ENCODE results near the gene PPP3R1. TPM values are rescaled to one million over a fixed set of nuclear protein-coding genes. Genes with fewer than 3 reads are reported as not detected.

Gene PPP3R1
- total RNA-seq, 4 donors from 2014 or later: 25.8 to 32.7 (median 28.2) TPM

DNA sequence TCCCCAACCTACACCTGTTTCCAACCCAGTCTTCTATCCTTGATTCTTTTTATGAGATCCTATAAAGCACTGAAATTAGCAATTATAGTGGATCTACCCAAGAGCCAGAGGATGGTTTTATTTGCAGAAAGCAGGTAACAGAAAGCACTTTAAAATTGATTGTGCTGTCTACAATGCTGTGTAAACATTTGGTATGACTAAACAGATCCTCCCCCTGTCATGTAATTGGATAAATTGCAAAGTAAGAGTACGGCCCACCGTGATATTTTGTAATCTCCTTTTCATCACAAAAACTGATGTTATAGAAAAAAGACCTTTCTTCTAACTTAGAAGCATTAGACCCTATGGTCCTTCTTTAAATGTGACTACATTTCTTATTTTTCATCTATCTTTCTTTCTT is 11.3 kb upstream of the PPP3R1 start:
- DNase-seq: no peak
- no peak overlapping the region for H3K4me3 ChIP-seq
- H3K9me3 ChIP-seq: no peaks in the 10 kb centered on the region
- H3K4me1 ChIP-seq: no peaks in the 10 kb centered on the region
- 61% methylated on average over 2 of the region's 2 CpGs for WGBS, 2 donors
- no peaks in the 10 kb centered on the region for H3K27me3 ChIP-seq
- H3K36me3 ChIP-seq: no peaks in the 10 kb centered on the region
- intact Hi-C loops (cut with DNase I): no loop called here
- H3K27ac ChIP-seq: no peak overlapping the region
- TF ChIP-seq CTCF (IDR thresholded peaks at IDR 0.05) (no peak), POLR2A (IDR thresholded peaks at IDR 0.05) (no peak)

DNA sequence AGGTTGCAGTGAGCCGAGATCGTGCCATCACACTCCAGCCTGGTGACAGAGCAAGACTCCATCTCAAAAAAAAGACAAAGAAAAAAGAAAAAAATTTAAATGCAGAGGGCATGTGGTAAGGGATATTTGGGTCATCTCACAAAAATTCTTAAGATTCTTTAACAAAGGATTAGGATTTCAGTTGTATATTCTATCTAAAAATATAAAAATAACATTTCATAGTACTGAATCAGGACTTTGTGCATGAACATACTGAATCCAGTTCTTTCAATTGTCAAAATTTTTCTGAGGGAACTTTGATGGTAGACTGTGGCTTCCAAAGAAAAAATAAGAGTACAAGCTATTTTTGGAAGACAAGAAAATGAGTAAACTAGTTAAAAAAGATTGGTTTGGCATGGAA is 6.5 kb upstream of the PPP3R1 start:
- Histone ChIP-seq H3K4me3 (no peak overlapping the region), H3K9me3 (no peaks in the 10 kb centered on the region), H3K36me3 (no peaks in the 10 kb centered on the region), H3K4me1 (peaks cover 0 to 18% (median 5%) of the 10 kb centered on the region in 3 donors), H3K27ac (no peak overlapping the region), H3K27me3 (no peaks in the 10 kb centered on the region)
- intact Hi-C loops (cut with DNase I): no loop called here
- DNase-seq: no peak
- TF ChIP-seq POLR2A (IDR thresholded peaks at IDR 0.05) (no peak), CTCF (IDR thresholded peaks at IDR 0.05) (no peak)
- WGBS, 2 donors: 94 to 100% methylated on average over 2 of the region's 2 CpGs

DNA sequence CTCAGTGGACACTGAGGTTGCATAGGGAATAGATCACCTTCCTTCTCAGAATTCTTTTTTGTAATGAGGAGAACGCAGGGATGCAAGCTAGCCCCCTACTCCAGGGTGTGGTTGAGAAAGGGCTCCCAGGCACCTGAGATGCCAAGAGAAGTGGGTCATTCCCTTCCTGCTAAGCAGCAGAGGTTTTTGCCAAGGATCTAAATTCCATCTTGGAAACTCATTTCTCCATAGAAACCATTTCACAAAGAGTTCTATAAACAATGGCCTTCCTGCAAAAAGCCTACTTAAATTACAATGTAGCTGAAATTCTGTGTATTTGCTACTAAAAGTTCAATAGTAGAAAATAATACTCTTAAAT is 3.7 kb upstream of the PPP3R1 start:
- DNase-seq: no peak
- TF ChIP-seq CTCF (IDR thresholded peaks at IDR 0.05) (no peak), POLR2A (IDR thresholded peaks at IDR 0.05) (no peak)
- Histone ChIP-seq H3K4me3 (no peak overlapping the region), H3K9me3 (no peaks in the 10 kb centered on the region), H3K27ac (no peak overlapping the region), H3K27me3 (no peaks in the 10 kb centered on the region), H3K36me3 (no peaks in the 10 kb centered on the region), H3K4me1 (peaks cover 0 to 23% (median 9%) of the 10 kb centered on the region in 3 donors)
- intact Hi-C loops (cut with DNase I): no loop called here
- 77 to 80% methylated on average over 1 of the region's 1 CpG for WGBS, 2 donors

- H3K36me3 ChIP-seq: no peaks in the 10 kb centered on the region
- WGBS, 2 donors: 0 to 2% methylated on average over 15 of the region's 15 CpGs
- TF ChIP-seq CTCF (IDR thresholded peaks at IDR 0.05): no peak
- TF ChIP-seq POLR2A (IDR thresholded peaks at IDR 0.05): no peak
- peak overlapping the region; percentile 98 to 100 (median 100) for H3K27ac ChIP-seq
- no peaks in the 10 kb centered on the region for H3K9me3 ChIP-seq
- intact Hi-C loops (cut with DNase I): no loop called here
- H3K27me3 ChIP-seq: no peaks in the 10 kb centered on the region
- H3K4me1 ChIP-seq: peaks cover 7 to 48% (median 24%) of the 10 kb centered on the region in 3 donors
- DNase-seq: no peak
- peak overlapping the region; percentile 81 to 95 (median 90) for H3K4me3 ChIP-seq
Observed at GRCh38 chr2:68253219-68254068, 1.1 kb upstream of the PPP3R1 start.

- no peak for TF ChIP-seq POLR2A (IDR thresholded peaks at IDR 0.05)
- no peak for TF ChIP-seq CTCF (IDR thresholded peaks at IDR 0.05)
- no peaks in the 10 kb centered on the region for H3K9me3 ChIP-seq
- no peak for DNase-seq
- peaks cover 11 to 64% (median 39%) of the 10 kb centered on the region in 3 donors for H3K4me1 ChIP-seq
- H3K27ac ChIP-seq: peak overlapping the region; percentile 98 to 100 (median 100)
- no peaks in the 10 kb centered on the region for H3K36me3 ChIP-seq
- H3K4me3 ChIP-seq: peak overlapping the region; percentile 81 to 95 (median 90)
- intact Hi-C loops (cut with DNase I): no loop called here
- no peaks in the 10 kb centered on the region for H3K27me3 ChIP-seq
- WGBS, 2 donors: 0% methylated on average over 7 to 10 of the region's 78 CpGs
Observed at GRCh38 chr2:68251855-68252399, 405 bp downstream of the PPP3R1 start.

All from esophagus squamous epithelium (tissue), 5 donors.